SH-SY5Y (cell line): Measurements from ENCODE around the gene TMED4.

Experiments used
- GATA2 ChIP-seq: IDR thresholded peaks from 2 replicates; pipeline ENCODE4 v1.6.1; 2011; ENCODE audit warnings: mild to moderate bottlenecking, low read depth, low read length
- GATA3 ChIP-seq: IDR thresholded peaks from 2 replicates; pipeline ENCODE4 v1.6.1; 2011; ENCODE audit warnings: low read depth, mild to moderate bottlenecking, low read length, moderate library complexity

Gene TMED4

GRCh38 chr7:44541028-44541869, 40.8 kb downstream of the TMED4 start, which contains the start of gene NPC1L1:
Gene NPC1L1, minus strand, starts transcription at chr7:44541330. Its CDS starts 71 bp downstream, at chr7:44541259.
- no peak for TF ChIP-seq GATA2
- TF ChIP-seq GATA3, result no peak

DNA sequence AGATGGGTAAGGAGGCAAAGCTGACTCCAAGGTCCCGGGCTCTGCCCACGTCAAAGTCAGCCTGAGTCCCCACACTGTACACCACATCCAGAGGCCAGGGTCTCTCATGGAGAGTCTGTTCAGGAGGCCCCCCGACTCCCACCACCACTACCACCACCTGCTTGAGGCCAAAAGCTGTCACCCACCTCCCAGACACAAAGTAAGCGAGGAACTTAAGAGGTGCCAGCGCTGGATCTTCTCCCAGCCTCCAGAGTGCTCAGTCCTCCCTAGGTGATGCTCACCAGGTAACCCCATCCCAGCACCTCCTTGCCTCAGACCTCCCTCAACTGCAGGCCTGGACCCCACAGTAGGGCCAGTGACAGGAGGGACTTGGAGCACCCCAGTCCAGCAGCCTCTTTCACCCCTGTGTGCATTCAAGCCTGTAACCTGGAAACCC, 41.4 kb downstream of the TMED4 start:
- TF ChIP-seq GATA3, result no peak
- no peak for TF ChIP-seq GATA2

DNA sequence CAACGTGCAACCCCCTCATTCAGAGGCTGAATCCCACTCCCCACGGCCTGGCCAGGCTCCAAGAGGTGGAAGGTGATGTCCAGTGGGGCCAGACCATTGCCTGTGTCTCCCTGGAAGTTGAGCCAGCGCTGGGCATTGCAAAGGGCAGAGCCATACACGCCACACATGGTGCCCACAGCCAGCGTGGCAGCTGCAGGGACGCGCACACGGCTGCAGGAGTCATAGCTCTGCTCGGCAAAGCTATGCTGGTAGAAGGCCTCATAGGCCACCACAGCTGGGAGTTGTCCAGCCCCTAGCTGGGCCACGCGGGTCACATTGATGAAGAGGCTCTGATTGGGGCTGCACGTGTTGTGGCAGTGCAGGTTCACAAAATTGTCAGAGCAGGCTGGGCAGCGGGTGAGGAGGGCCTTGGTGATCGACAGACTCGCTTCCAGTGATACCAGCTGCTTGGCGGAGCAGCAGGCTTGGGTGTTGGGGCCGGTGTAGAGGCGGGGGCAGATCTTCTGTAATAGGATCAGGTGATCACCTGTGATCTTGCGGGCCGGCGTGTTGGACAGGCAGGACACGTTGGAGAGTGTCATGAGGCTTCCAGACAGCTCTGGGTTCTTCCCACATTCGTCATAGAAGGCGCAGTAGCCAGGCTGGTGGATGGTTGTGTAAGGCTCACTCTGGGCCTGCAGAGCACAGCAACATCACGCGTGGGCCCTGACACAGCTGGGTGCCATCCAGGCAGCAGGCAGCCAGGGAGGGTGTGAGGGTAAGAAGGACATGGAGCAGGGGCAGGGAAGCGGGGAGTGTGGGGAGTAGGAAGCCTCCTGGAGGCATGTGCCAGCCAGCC, 42.1 kb downstream of the TMED4 start:
- no peak for TF ChIP-seq GATA3

- TF ChIP-seq GATA2, result no peak
- TF ChIP-seq GATA3, result no peak
These were observed 43.0 kb downstream of the TMED4 start for GRCh38 chr7:44538798-44539668.

- TF ChIP-seq GATA3 (no peak), GATA2 (no peak)
These were observed 43.8 kb downstream of the TMED4 start for GRCh38 chr7:44538093-44538797.

DNA sequence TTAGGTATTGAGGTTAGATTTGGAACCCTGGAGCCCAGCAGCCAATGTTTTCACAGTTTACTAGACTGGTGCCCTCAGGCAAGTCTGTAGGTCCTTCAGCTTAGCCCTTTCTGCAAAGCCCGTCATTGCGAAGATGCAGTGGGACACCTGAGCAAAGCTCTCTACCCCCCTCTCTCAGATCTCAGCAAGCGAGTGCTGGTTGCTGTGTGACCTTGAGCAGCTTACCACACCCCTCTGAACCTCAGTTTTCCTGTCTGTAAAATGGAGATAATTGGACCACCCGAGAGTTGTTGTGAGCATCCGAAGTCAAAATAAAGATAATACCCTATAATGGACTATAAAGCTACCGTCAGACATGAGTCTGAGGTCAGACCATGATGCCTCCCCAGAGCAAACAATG, 44.6 kb downstream of the TMED4 start:
- TF ChIP-seq GATA3 (no peak), GATA2 (no peak)

GRCh38 chr7:44536090-44536489, 45.9 kb downstream of the TMED4 start:
- no peak for TF ChIP-seq GATA3
- no peak for TF ChIP-seq GATA2

DNA sequence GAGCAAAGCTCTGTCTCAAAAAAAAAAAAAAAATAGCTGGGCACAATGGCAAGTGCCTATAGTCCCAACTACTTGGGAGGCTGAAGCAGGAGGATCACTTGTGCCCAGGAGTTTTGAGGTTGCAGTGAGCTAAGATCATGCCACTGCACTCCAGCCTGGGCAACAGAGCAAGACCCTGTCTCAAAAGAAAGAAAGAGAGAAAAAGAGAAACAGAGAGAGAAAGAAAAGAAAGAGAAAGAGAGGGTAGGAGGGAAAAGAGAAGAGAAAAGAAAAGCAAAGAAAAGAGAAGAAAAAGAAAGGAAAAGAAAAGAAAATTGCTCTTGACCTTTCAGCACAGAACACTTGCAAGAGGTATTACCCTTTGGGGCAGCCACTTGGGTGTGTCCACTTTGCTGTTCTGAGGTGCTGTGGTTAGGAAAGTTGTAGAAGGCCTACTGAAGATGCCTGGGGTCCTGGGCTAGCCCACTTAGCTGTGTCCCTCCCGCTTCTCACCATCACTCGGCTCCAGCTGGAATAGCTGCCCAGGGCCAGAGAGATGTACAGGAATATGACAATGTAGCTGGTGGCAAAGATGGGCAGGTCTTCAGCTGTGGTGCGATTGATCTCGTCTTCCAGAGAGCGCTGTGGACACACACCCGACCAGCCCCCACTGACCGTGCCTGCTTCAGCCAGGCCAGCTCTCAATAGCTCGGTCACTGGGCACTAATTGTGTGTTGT, 46.5 kb downstream of the TMED4 start:
- TF ChIP-seq GATA2 (no peak), GATA3 (no peak)

DNA sequence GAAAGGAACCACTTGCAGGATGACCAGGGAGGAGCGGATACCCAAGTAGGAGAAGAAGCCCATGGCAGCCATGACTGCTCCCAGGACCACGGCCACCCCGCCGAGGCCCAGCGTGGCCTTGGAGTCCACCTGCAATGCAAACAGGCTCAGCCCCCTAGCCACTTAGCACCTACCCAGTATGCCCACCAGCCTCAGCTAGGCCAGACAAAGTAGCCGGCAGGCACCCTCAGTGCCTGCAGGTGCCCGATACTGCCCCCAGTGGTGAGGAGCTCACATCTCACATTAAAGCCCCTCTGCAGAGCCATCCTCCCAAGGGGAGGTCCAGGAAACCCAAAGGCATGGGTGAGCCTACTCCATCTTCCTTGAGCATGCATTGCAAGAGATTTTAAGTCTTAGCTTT, 47.5 kb downstream of the TMED4 start:
- no peak for TF ChIP-seq GATA3
- no peak for TF ChIP-seq GATA2

GRCh38 chr7:44534087-44534486, 47.9 kb downstream of the TMED4 start:
- TF ChIP-seq GATA3 (no peak), GATA2 (no peak)

GRCh38 chr7:44533301-44534055, 48.6 kb downstream of the TMED4 start:
- TF ChIP-seq GATA3, result no peak
- TF ChIP-seq GATA2, result no peak
